Measurements from ENCODE around the gene CAMTA1. TPM values are rescaled to one million over a fixed set of nuclear protein-coding genes. Genes with fewer than 3 reads are reported as not detected.

The CAMTA1 gene
- total RNA-seq, 2 experiments from 2014 or later = 43.9 to 73.3 TPM

DNA sequence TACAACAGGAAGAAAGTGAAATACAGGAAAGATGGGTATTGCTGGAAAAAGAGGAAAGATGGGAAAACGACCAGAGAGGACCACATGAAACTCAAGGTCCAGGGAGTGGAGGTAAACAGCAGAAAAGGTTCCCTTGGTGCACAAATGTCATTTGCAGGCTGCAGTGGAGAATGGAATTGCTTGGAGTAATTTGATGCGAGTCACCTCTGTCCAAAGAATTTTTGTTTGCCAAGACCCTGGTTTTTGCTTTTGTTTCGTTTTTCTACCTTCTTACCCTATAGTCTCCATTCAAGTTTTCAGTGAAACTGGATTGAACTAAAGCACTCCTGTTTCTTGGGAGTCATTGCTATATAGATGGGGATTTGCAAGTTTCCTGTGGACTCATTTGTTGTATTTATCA lies 464.3 kb downstream of the CAMTA1 start:
- intact Hi-C loops (cut with micrococcal nuclease; ENCODE audit: unreplicated experiment) = no loop called here
- TF ChIP-seq, protein P1, sequence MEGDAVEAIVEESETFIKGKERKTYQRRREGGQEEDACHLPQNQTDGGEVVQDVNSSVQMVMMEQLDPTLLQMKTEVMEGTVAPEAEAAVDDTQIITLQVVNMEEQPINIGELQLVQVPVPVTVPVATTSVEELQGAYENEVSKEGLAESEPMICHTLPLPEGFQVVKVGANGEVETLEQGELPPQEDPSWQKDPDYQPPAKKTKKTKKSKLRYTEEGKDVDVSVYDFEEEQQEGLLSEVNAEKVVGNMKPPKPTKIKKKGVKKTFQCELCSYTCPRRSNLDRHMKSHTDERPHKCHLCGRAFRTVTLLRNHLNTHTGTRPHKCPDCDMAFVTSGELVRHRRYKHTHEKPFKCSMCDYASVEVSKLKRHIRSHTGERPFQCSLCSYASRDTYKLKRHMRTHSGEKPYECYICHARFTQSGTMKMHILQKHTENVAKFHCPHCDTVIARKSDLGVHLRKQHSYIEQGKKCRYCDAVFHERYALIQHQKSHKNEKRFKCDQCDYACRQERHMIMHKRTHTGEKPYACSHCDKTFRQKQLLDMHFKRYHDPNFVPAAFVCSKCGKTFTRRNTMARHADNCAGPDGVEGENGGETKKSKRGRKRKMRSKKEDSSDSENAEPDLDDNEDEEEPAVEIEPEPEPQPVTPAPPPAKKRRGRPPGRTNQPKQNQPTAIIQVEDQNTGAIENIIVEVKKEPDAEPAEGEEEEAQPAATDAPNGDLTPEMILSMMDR (conservative IDR thresholded peaks at IDR 0.05; ENCODE audit: low read length) = no peak
- no peak for TF ChIP-seq EZH2phosphoT487 (IDR thresholded peaks at IDR 0.05; ENCODE audit: borderline replicate concordance, low read depth, low read length)
- Histone ChIP-seq H3K9me2 (ENCODE audit: insufficient read depth, low read length) (no peaks in the 10 kb centered on the region), H3K4me3 (ENCODE audit: low read depth, low read length, poor library complexity, severe bottlenecking) (no peak overlapping the region), H3K36me3 (ENCODE audit: insufficient read depth, low read length) (no peaks in the 10 kb centered on the region), H3K79me2 (ENCODE audit: insufficient read depth, low read depth, low read length) (no peaks in the 10 kb centered on the region), H3K4me1 (ENCODE audit: insufficient read depth, low read length, poor library complexity, severe bottlenecking) (no peaks in the 10 kb centered on the region), H4K20me1 (ENCODE audit: insufficient read depth, low read length) (no peaks in the 10 kb centered on the region), H3K9me3 (ENCODE audit: low read length) (no peaks in the 10 kb centered on the region), H2AFZ (ENCODE audit: low read length) (no peak overlapping the region), H3K27ac (ENCODE audit: low read depth, low read length, poor library complexity, severe bottlenecking) (no peak overlapping the region), H3K4me2 (ENCODE audit: low read length) (no peak overlapping the region)
- BruUV-seq (replicated peaks) = no TSS peak
- ChIA-PET CTCF (ENCODE audit: unreplicated experiment) (no interaction called here), POLR2A (no interaction called here)
- DNase-seq (ENCODE audit: low spot score) = no peak

DNA sequence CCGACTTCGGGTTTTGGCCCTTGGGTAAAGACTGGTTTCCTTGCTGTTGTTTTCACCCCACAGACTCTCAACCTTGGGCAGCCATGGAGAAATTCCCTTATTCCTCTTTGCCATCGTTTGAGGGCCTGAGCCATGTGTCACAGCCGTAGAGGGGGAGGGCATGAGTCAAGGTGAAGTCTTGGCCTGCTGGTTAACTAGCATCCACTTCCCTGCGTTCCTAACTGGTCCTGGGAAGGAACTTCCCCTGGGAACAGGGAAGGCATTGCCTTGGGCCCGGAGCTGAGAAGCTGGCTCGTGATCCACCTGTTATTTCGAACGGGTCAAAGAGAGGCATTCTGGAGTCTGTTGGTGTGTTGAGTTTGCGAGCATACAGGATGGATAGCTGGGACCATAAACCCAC lies 464.9 kb downstream of the CAMTA1 start:
- Histone ChIP-seq H4K20me1 (ENCODE audit: insufficient read depth, low read length) (no peaks in the 10 kb centered on the region), H3K36me3 (ENCODE audit: insufficient read depth, low read length) (no peaks in the 10 kb centered on the region), H3K27ac (ENCODE audit: low read depth, low read length, poor library complexity, severe bottlenecking) (no peak overlapping the region), H3K4me1 (ENCODE audit: insufficient read depth, low read length, poor library complexity, severe bottlenecking) (no peaks in the 10 kb centered on the region), H3K9me2 (ENCODE audit: insufficient read depth, low read length) (no peaks in the 10 kb centered on the region), H3K4me3 (ENCODE audit: low read depth, low read length, poor library complexity, severe bottlenecking) (no peak overlapping the region), H3K9me3 (ENCODE audit: low read length) (no peaks in the 10 kb centered on the region), H2AFZ (ENCODE audit: low read length) (no peak overlapping the region), H3K79me2 (ENCODE audit: insufficient read depth, low read depth, low read length) (no peaks in the 10 kb centered on the region), H3K4me2 (ENCODE audit: low read length) (no peak overlapping the region)
- DNase-seq (ENCODE audit: low spot score) = no peak
- no TSS peak for BruUV-seq (replicated peaks)
- intact Hi-C loops (cut with micrococcal nuclease; ENCODE audit: unreplicated experiment) = no loop called here
- TF ChIP-seq, protein P1 (conservative IDR thresholded peaks at IDR 0.05; ENCODE audit: low read length) = no peak
- TF ChIP-seq EZH2phosphoT487 (IDR thresholded peaks at IDR 0.05; ENCODE audit: borderline replicate concordance, low read depth, low read length) = no peak
- POLR2A ChIA-PET = no interaction called here
- CTCF ChIA-PET (ENCODE audit: unreplicated experiment) = no interaction called here

DNA sequence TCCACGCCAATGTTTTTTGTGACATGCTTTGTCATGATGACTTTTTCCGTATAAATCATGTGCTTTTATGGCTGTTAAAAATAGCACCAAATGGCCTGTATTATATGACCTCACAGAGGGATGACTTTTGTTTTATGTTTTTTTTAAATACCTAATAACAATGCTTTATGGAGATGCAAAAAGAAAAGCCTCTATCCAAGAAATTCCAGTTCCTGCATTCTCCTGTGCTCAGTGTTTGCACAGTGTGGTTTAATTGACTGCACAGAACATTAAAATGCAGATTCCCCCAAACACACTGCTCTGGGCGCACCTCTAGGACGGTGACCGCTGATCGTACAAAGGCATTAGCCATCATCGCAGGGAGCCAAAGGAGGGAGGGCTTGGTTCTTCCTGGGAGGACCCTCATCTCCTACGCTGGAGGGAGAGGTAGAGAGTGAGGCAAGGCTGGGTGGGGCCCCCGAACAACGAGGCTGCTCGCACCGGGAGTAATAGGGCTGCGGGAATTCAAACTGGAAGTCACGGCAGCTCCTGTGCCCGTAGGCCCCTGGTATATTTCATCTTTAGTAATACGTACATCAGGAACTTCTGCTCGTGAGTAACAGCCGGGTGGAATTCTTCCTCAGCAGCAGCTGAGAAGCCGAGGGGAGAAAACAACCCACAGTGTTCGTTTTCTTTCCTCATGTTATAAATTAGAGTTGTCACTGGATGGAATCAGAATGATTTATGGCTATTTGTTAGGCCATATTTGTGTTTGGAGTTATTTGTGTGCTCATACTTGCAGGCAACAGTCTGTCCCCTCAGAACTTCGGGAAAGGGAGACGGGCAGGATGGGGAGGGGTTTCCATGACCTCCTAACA lies 465.6 kb downstream of the CAMTA1 start:
- Histone ChIP-seq H2AFZ (ENCODE audit: low read length) (no peak overlapping the region), H3K4me3 (ENCODE audit: low read depth, low read length, poor library complexity, severe bottlenecking) (no peak overlapping the region), H4K20me1 (ENCODE audit: insufficient read depth, low read length) (no peaks in the 10 kb centered on the region), H3K4me2 (ENCODE audit: low read length) (no peak overlapping the region), H3K9me2 (ENCODE audit: insufficient read depth, low read length) (no peaks in the 10 kb centered on the region), H3K36me3 (ENCODE audit: insufficient read depth, low read length) (no peaks in the 10 kb centered on the region), H3K27ac (ENCODE audit: low read depth, low read length, poor library complexity, severe bottlenecking) (no peak overlapping the region), H3K4me1 (ENCODE audit: insufficient read depth, low read length, poor library complexity, severe bottlenecking) (no peaks in the 10 kb centered on the region), H3K9me3 (ENCODE audit: low read length) (no peaks in the 10 kb centered on the region), H3K79me2 (ENCODE audit: insufficient read depth, low read depth, low read length) (no peaks in the 10 kb centered on the region)
- ChIA-PET CTCF (ENCODE audit: unreplicated experiment) (no interaction called here), POLR2A (no interaction called here)
- TF ChIP-seq, protein P1 (conservative IDR thresholded peaks at IDR 0.05; ENCODE audit: low read length) = no peak
- no peak for TF ChIP-seq EZH2phosphoT487 (IDR thresholded peaks at IDR 0.05; ENCODE audit: borderline replicate concordance, low read depth, low read length)
- no TSS peak for BruUV-seq (replicated peaks)
- intact Hi-C loops (cut with micrococcal nuclease; ENCODE audit: unreplicated experiment) = no loop called here
- DNase-seq (ENCODE audit: low spot score) = no peak
